Spleen (tissue), 7 donors: ENCODE data around the gene TNFSF15.

ENCODE experiments used
- POLR2A ChIP-seq, 3 donors: fragments of 450-650 bp; IDR thresholded peaks; one replicate each; pipeline ENCODE4 v1.5.1; 2017; ENCODE audit warnings: antibody characterized with exemption in 3 of 3, mild to moderate bottlenecking in 1 of 3
- POLR2AphosphoS5 ChIP-seq, 3 donors: sonication (generic); formaldehyde crosslinking; IDR thresholded peaks; one replicate each; pipeline ENCODE4 v1.5.1; 2017; ENCODE audit warnings: antibody characterized with exemption in 3 of 3
- TF ChIP-seq, protein P1 (sequence below), 11 experiments: fragments of 200-600 bp in 7 of 11; fragments of 450-650 bp in 4 of 11; sonication (generic) in 4 of 11; IDR thresholded peaks in 8 of 11; conservative IDR thresholded peaks in 3 of 11; 1 replicate in 7 of 11; 2 replicates in 4 of 11; pipeline versions ENCODE4 v1.4.0 to v1.8.0; 2016 to 2021; ENCODE audit warnings: antibody characterized with exemption in 11 of 11, inconsistent platforms in 4 of 11, mild to moderate bottlenecking in 1 of 11
- donor health status: DM: no; HTN: no; CAD: no; lungs with moderate emphysema.
- donor health status: DM: no; HTN: no; CAD: no.
- donor health status: DM: no; HTN: no; CAD: no.

DNA sequence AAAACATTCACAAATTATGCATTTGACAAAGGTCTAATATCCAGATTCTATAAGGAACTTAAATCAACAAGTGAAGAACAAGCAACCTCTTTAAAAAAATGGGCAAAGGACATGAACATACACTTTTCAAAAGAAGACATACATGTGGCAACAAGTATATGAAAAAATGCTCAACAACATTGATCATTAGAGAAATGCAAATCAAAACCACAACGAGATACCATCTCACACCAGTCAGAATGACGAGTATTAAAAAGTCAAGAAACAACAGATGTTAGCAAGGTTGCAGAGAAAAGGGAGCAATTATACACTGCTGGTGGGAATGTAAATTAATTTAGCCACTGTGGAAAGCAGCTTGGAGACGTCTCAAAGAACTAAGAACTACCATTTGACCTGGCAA is 38.9 kb upstream of the TNFSF15 start:
- TF ChIP-seq POLR2AphosphoS5 (IDR thresholded peaks at IDR 0.05) = no peak
- TF ChIP-seq POLR2A (IDR thresholded peaks at IDR 0.05) = no peak
- TF ChIP-seq, protein P1, sequence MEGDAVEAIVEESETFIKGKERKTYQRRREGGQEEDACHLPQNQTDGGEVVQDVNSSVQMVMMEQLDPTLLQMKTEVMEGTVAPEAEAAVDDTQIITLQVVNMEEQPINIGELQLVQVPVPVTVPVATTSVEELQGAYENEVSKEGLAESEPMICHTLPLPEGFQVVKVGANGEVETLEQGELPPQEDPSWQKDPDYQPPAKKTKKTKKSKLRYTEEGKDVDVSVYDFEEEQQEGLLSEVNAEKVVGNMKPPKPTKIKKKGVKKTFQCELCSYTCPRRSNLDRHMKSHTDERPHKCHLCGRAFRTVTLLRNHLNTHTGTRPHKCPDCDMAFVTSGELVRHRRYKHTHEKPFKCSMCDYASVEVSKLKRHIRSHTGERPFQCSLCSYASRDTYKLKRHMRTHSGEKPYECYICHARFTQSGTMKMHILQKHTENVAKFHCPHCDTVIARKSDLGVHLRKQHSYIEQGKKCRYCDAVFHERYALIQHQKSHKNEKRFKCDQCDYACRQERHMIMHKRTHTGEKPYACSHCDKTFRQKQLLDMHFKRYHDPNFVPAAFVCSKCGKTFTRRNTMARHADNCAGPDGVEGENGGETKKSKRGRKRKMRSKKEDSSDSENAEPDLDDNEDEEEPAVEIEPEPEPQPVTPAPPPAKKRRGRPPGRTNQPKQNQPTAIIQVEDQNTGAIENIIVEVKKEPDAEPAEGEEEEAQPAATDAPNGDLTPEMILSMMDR (IDR thresholded peaks at IDR 0.05 in 8 of 11, conservative IDR thresholded peaks at IDR 0.05 in 3 of 11) = no peak
